B cell (primary cell): Measurements from ENCODE around the gene ACSF2. TPM values are rescaled to one million over a fixed set of nuclear protein-coding genes. Genes with fewer than 3 reads are reported as not detected.
A peak's percentile ranks its signal among the peaks of the same experiment; 100 is the strongest.

ENCODE experiments used
- ATAC-seq: fragments of 200-7000 bp; cut with Tn5 transposase; one replicate; pipeline ENCODE4 v1.10.0; 2021; ENCODE audit warnings: low read depth, mild to moderate bottlenecking, moderate number of reproducible peaks, moderate library complexity
- CTCF ChIA-PET: fragments of 350-600 bp; sonication (Branson Sonifier 250); formaldehyde crosslinking; loops from one replicate; lab custom pipeline; 2021; ENCODE audit warnings: antibody characterized with exemption, inconsistent platforms; lab: Charles Lee
- POLR2A ChIA-PET: fragments of 350-600 bp; sonication (Branson Sonifier 250); formaldehyde crosslinking; loops from one replicate; lab custom pipeline; 2021; ENCODE audit warnings: antibody characterized with exemption; lab: Charles Lee
- DNase-seq: peaks from one replicate; pipeline ENCODE4 v3.0.0; 2013
- H2AFZ ChIP-seq: 2 replicates; pipeline ENCODE4 v1.6.1; 2012; ENCODE audit warnings: mild to moderate bottlenecking, low read depth, low read length; ENCODE audit not compliant: insufficient read depth, poor library complexity, severe bottlenecking
- H3K27ac ChIP-seq, 2 donors: 1 replicate in 1 of 2; 2 replicates in 1 of 2; pipeline ENCODE4 v1.5.1; 2012 to 2013; ENCODE audit warnings: low read length in 2 of 2, mild to moderate bottlenecking in 2 of 2, moderate library complexity in 1 of 2
- H3K27me3 ChIP-seq, 4 experiments: fragments of 200-600 bp in 1 of 4; sonication (generic) in 1 of 4; replicated peaks in 1 of 4; 1 replicate in 2 of 4; 2 replicates in 2 of 4; pipeline versions ENCODE4 v1.6.1 to v1.7.0; 2013 to 2016; ENCODE audit warnings: low read length in 3 of 4, mild to moderate bottlenecking in 2 of 4, mixed read lengths in 1 of 4, moderate library complexity in 1 of 4; ENCODE audit not compliant: insufficient read depth in 4 of 4, control insufficient read depth in 3 of 4; ENCODE audit errors: control extremely low read depth in 1 of 4
- H3K36me3 ChIP-seq, 2 experiments: replicated peaks in 1 of 2; 1 replicate in 1 of 2; 2 replicates in 1 of 2; pipeline versions ENCODE4 v1.6.1 to v1.7.1; 2013; ENCODE audit warnings: low read length in 1 of 2; ENCODE audit not compliant: insufficient read depth in 2 of 2, control insufficient read depth in 1 of 2; ENCODE audit errors: control extremely low read depth in 1 of 2, extremely low read depth in 1 of 2
- H3K4me1 ChIP-seq, 2 donors: fragments of 200-600 bp in 1 of 2; sonication (generic) in 1 of 2; 1 replicate in 1 of 2; 2 replicates in 1 of 2; pipeline versions ENCODE4 v1.5.1 to v1.6.1; 2013 to 2017; ENCODE audit warnings: low read length in 2 of 2; ENCODE audit not compliant: control insufficient read depth in 2 of 2, insufficient read depth in 2 of 2
- H3K4me2 ChIP-seq: replicated peaks from 2 replicates; pipeline ENCODE3; 2012; ENCODE audit warnings: mild to moderate bottlenecking, low read depth, low read length; ENCODE audit not compliant: poor library complexity, severe bottlenecking
- H3K4me3 ChIP-seq, 5 experiments: fragments of 200-600 bp in 1 of 5; sonication (generic) in 1 of 5; 1 replicate in 3 of 5; 2 replicates in 2 of 5; pipeline versions ENCODE4 v1.5.1 to v1.7.0; 2011 to 2016; ENCODE audit warnings: low read length in 4 of 5, mild to moderate bottlenecking in 4 of 5, low read depth in 2 of 5, control low read depth in 1 of 5, moderate library complexity in 1 of 5; ENCODE audit not compliant: insufficient read depth in 1 of 5; ENCODE audit errors: control extremely low read depth in 1 of 5, extremely low read depth in 1 of 5
- H3K79me2 ChIP-seq: fragments of 200-600 bp; sonication (generic); one replicate; pipeline ENCODE4 v1.6.0; 2016; ENCODE audit warnings: low read length; ENCODE audit not compliant: control insufficient read depth, insufficient read depth
- H3K9ac ChIP-seq: fragments of 200-600 bp; sonication (generic); 2 replicates; pipeline ENCODE4 v1.6.1; 2017; ENCODE audit warnings: mild to moderate bottlenecking, low read length, moderate library complexity
- H3K9me3 ChIP-seq, 3 donors: one replicate each; pipeline versions ENCODE4 v1.6.1 to v1.7.1; 2013; ENCODE audit warnings: low read length in 2 of 3; ENCODE audit not compliant: control insufficient read depth in 2 of 3, insufficient read depth in 1 of 3; ENCODE audit errors: control extremely low read depth in 1 of 3
- H4K20me1 ChIP-seq: 2 replicates; pipeline ENCODE4 v1.6.0; 2012; ENCODE audit warnings: mild to moderate bottlenecking, low read length; ENCODE audit not compliant: insufficient read depth, control insufficient read depth, poor library complexity, severe bottlenecking
- H3K27ac Mint-ChIP-seq: one replicate; pipeline ENCODE4 v1.8.0; 2021; ENCODE audit warnings: mixed read lengths
- H3K27me3 Mint-ChIP-seq: one replicate; pipeline ENCODE4 v1.8.0; 2021; ENCODE audit warnings: mixed read lengths
- H3K4me1 Mint-ChIP-seq: one replicate; pipeline ENCODE4 v1.8.0; 2021; ENCODE audit warnings: mixed read lengths
- H3K4me3 Mint-ChIP-seq: one replicate; pipeline ENCODE4 v1.8.0; 2021; ENCODE audit warnings: mixed read lengths
- H3K9me3 Mint-ChIP-seq: one replicate; pipeline ENCODE4 v1.8.0; 2022; ENCODE audit warnings: mixed read lengths; ENCODE audit not compliant: insufficient read depth
- EZH2 ChIP-seq: IDR thresholded peaks from 2 replicates; pipeline ENCODE4 v1.6.1; 2012; ENCODE audit warnings: borderline replicate concordance, low read depth, mild to moderate bottlenecking, moderate library complexity, low read length; ENCODE audit not compliant: insufficient read depth, poor library complexity, severe bottlenecking
- WGBS: methylation state at CpG from one replicate; pipeline ENCODE4 v1.1.5; 2013; ENCODE audit warnings: missing lambda C conversion rate; ENCODE audit not compliant: insufficient coverage; 5-methylcytosine and 5-hydroxymethylcytosine counted together
- intact Hi-C: fragments of 100-400 bp; cut with micrococcal nuclease; formaldehyde crosslinking; loops from one replicate; pipeline ENCODE4 v1.10.0; 2022
- polyA plus RNA-seq: library from polyadenylated mRNA; depleted of rRNA; stranded (reverse); fragments of >200 nt; gene quantifications from 2 replicates; pipeline ENCODE4 v1.2.3, GENCODE V29; 2012
- total RNA-seq, 2 donors: library from RNA; stranded (reverse); fragments of 120-200 nt in 1 of 2; gene quantifications; 1 replicate in 1 of 2; 2 replicates in 1 of 2; pipeline versions ENCODE4 v1.2.3 to v1.2.4, GENCODE V29; 2013 to 2022
- TF ChIP-seq, protein P1 (sequence below): fragments of 200-600 bp; IDR thresholded peaks from one replicate; pipeline ENCODE4 v1.8.0; 2022; ENCODE audit warnings: antibody characterized with exemption, mild to moderate bottlenecking

Gene ACSF2
- total and polyA plus RNA-seq, 2 donors (not counting 1 experiment from before 2014, with no cell fraction given), result 59.6 to 66.1 TPM

DNA sequence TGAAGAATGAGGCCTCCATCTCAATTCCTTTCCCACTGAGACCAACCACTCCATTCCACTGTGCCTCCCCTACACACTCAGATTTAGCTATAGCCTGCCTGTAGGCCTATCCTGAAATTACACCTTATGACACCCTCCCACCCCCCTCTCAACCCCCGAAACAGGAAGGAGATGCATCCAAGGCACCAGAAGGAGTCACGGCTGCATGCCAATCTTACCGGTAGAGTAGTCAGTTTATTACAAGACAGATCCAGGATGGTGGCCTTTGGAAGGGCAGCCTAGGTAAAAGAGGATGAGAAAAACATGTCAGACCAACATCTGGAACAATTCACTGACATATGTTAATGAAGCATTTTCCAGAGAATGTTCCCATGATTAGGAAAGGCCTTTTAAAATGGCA is 31.3 kb upstream of the ACSF2 start:
- H3K4me2 ChIP-seq, result no peak overlapping the region
- H3K27ac ChIP-seq, result no peak overlapping the region
- Mint-ChIP-seq H3K27ac (no peak overlapping the region), H3K27me3 (no peaks in the 10 kb centered on the region), H3K4me3 (peak overlapping the region; percentile 34), H3K9me3 (no peaks in the 10 kb centered on the region), H3K4me1 (peaks cover 43% of the 10 kb centered on the region)
- H3K27me3 ChIP-seq, result no peaks in the 10 kb centered on the region
- H3K36me3 ChIP-seq, result peaks cover 20 to 51% of the 10 kb centered on the region in 2 experiments
- peaks cover 27 to 33% of the 10 kb centered on the region in 2 donors for H3K4me1 ChIP-seq
- DNase-seq (no peak), ATAC-seq (no peak)
- CTCF ChIA-PET, result interaction anchor here (1.4 kb wide), 1 partner anchor 13 kb away, joined by 4 read pairs; no protein-coding TSS in a partner anchor
- H2AFZ ChIP-seq, result no peak overlapping the region
- H4K20me1 ChIP-seq, result peaks cover 17% of the 10 kb centered on the region
- H3K9me3 ChIP-seq, result no peaks in the 10 kb centered on the region
- H3K4me3 ChIP-seq, result no peak overlapping the region
- H3K9ac ChIP-seq, result no peak overlapping the region
- intact Hi-C loops, result loop anchor here (5.0 kb wide), 1 partner anchor 1502 kb away; the partner anchor contains the start of gene ATP5MC1
- POLR2A ChIA-PET, result no interaction called here
- WGBS, result 20% methylated on average over 1 of the region's 3 CpGs
- peaks cover 40% of the 10 kb centered on the region for H3K79me2 ChIP-seq
- TF ChIP-seq EZH2, result no peak

DNA sequence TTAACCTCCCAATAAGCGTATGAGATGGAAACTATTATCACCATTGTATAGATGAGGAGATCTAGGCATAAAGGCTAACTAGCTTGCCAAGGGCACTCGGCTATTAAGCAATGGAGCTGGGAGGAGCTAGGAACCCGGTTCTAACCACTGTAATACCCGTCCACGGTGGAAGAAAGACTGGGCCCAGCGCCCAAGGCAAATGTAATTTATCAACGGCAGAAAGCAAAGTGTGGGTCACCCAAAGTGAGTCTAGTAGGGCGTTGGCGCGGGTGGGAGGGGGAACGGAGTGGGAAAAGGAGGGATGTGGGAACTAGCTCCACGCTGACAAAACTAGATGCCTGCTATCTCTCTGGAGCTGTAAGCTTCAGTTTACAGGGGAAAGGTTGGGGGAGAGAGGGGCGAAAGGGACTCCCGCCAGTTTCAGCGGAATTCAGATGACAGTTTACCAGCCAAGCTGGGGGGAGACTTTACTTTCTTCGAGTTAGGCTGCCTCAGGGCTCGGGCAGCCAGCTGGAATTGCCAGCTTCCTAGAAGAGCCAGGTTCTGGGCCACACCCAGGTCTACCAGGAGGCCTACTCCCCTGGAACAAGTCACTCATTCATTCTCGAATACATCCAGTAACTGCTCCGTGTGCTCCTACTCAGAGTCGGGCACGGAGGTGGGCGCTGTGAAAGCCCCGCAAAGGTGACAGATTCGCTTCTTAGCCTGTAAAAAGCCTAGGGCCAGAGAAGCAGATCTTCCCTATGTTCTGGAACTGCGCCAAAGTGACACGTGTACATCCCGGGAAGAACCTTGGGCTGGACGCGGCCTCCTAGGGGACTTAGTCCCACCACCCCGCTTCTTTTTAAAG is 29.5 kb upstream of the ACSF2 start:
- H3K4me1 ChIP-seq, result peaks cover 22 to 29% of the 10 kb centered on the region in 2 donors
- WGBS, result 16% methylated on average over 26 of the region's 30 CpGs
- no peaks in the 10 kb centered on the region for H3K9me3 ChIP-seq
- no peak for TF ChIP-seq EZH2
- TF ChIP-seq, protein P1, sequence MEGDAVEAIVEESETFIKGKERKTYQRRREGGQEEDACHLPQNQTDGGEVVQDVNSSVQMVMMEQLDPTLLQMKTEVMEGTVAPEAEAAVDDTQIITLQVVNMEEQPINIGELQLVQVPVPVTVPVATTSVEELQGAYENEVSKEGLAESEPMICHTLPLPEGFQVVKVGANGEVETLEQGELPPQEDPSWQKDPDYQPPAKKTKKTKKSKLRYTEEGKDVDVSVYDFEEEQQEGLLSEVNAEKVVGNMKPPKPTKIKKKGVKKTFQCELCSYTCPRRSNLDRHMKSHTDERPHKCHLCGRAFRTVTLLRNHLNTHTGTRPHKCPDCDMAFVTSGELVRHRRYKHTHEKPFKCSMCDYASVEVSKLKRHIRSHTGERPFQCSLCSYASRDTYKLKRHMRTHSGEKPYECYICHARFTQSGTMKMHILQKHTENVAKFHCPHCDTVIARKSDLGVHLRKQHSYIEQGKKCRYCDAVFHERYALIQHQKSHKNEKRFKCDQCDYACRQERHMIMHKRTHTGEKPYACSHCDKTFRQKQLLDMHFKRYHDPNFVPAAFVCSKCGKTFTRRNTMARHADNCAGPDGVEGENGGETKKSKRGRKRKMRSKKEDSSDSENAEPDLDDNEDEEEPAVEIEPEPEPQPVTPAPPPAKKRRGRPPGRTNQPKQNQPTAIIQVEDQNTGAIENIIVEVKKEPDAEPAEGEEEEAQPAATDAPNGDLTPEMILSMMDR, result no peak
- no peak for ATAC-seq
- ChIA-PET POLR2A (interaction anchor here (0.6 to 2.7 kb wide), 8 partner anchors 15 to 470 kb away, joined by 3 to 21 read pairs (median 4); partner anchors contain the start of genes ACSF2, EME1, MRPL27 and RSAD1), CTCF (interaction anchor here (0.5 to 4.1 kb wide), 31 partner anchors 8 to 1139 kb away, joined by 3 to 45 read pairs (median 5); partner anchors contain the start of genes ACSF2, ANKRD40, CHAD and EME1)
- no peak for DNase-seq
- peak overlapping the region; percentile 95 for H3K9ac ChIP-seq
- H3K79me2 ChIP-seq, result peaks cover 40% of the 10 kb centered on the region
- H3K4me3 ChIP-seq, result peak overlapping the region; percentile 62 to 95 (median 92)
- intact Hi-C loops, result loop anchor here (1.0 to 5.0 kb wide), 7 partner anchors 23 to 1504 kb away; partner anchors contain the start of genes ACSF2, ATP5MC1, EME1 and MRPL27
- Mint-ChIP-seq H3K27me3 (no peaks in the 10 kb centered on the region), H3K9me3 (no peaks in the 10 kb centered on the region), H3K4me3 (peak overlapping the region; percentile 89), H3K4me1 (peaks cover 33% of the 10 kb centered on the region), H3K27ac (peak overlapping the region; percentile 91)
- no peaks in the 10 kb centered on the region for H3K27me3 ChIP-seq
- peak overlapping the region; percentile 87 for H3K4me2 ChIP-seq
- peaks cover 17% of the 10 kb centered on the region for H4K20me1 ChIP-seq
- peaks cover 13 to 36% of the 10 kb centered on the region in 2 experiments for H3K36me3 ChIP-seq
- H2AFZ ChIP-seq, result peak overlapping the region; percentile 82
- peak overlapping the region; percentile 77 to 89 for H3K27ac ChIP-seq
